NCI-H510A (cell line): ENCODE results near the gene ANKRD2.
A peak's percentile ranks its signal among the peaks of the same experiment; 100 is the strongest.
"Not testable (repeated sequence)": the region's sequence is repeated elsewhere in the genome, so short reads cannot be mapped to it uniquely, and the experiment has no call there.

Source experiments
- DNase-seq: peaks from one replicate; lab custom pipeline; 2025; lab: John Stamatoyannopoulos, UW

ANKRD2 gene

GRCh38 chr10:97546456-97547270 is 25.9 kb upstream of the ANKRD2 start:
- no peak for DNase-seq

DNA sequence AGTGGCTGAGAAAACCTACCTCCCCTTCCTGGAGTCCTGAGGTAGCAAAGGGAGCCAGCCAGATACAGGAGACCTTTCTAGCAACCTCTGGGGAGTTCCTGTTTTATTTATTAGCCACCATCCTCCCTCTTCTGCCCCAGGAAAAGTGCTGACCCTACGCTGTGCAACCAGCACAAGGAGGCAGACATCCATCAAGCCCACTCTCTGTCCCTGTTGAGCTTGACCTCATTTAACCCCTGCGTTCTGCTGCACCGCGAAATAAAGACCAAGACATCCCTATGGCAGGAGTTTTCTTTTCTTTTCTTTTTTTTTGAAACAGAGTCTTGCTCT is 25.3 kb upstream of the ANKRD2 start:
- DNase-seq: no peak

DNA sequence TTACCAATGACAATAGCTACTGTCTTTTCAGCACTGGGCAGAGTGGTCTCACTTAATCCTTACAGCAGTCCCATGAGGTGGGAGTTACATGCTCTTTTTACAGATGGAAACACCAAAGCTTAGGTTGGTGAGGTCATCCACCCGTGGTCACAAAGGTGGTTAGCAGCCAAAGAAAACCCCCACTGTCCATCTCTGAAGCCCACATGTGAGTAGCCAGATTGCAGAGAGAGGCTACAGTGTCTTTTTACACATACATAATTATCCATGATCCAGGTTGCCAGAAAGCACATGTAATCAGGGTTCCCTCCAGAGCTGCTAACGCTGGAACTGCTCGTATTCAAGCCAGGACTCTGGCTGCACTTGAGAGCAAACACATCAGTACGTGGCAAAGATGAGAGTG is 24.6 kb upstream of the ANKRD2 start:
- no peak for DNase-seq

- no peak for DNase-seq
Observed at GRCh38 chr10:97548828-97549455, 23.6 kb upstream of the ANKRD2 start.

DNA sequence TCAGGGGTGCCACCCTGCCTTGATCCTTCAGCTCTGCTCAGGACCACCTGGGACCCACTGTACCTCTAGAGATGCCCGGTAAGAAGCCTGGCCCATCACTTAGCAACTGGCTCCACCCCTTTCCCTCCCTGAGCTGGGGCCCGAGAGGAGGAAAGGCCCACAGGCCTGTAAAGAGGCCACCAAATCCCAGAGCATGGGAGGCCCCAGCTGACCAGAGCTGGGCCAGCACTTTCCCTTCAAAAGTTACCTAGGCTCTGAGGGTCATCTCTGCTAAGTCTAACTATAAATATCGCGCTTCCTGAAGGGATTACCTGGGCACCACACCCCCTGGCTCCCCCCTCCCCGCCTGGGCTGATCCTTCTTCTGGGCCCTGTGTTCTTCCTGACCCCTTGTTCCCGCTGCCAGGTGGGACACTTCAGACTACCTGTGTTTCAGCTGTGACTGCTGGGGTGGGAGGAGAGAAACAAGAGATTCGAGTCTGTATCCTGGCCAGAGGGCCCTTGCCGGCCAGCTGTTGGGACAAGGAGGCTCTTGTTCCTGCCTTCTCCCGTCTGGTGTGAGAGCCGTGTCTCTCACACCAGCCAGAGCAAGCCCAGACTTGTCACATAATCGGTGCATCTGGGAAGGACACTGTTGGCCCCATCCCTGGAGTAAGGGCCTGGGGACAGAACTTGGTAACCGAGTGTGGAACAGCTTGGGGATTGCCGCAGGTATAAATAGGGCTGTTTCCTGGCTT is 22.8 kb upstream of the ANKRD2 start:
- DNase-seq: peak; percentile 92

GRCh38 chr10:97550336-97551149 is 22.0 kb upstream of the ANKRD2 start:
- no peak for DNase-seq

- DNase-seq: no peak
Observed at GRCh38 chr10:97551271-97551670, 21.3 kb upstream of the ANKRD2 start.

DNA sequence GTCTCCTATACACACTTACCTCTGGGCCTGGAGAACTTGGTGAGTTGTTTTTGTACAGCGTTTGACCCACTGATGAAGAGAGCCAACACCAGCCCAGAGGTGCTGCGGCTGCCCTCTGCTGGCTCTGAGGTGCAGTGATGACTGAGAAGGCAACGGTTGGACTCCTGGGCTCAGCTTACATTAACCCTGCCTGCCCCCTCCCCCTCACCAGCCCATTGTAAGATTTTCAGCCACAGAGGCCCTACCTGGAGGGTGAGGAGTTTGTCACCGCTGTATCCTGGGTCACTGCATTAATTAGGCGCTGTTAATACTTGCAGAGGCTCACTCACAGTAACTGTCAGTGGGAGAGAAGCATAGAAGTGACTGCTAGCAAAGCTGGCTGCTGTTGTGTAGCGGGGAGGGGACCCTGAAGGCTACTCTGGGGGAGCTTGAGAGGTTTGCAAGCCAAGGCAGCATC is 19.0 kb upstream of the ANKRD2 start:
- DNase-seq: peak; percentile 70

DNA sequence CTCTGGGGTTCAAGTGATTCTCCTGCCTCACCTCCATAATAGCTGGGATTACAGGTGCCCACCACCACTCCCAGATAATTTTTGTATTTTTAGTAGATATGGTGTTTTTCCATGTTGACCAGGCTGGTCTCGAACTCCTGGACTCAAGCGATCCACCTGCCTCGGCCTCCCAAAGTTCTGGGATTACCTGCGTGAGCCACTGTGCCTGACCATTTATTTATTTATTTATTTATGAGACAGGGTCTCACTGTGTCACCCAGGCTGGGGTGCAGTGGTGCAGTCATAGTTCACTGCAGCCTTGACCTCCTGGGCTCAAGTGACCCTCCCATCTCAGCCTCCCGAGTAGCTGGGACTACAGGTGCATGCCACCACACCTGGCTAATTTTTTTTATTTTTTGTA is 18.2 kb upstream of the ANKRD2 start:
- not testable (repeated sequence) for DNase-seq

DNA sequence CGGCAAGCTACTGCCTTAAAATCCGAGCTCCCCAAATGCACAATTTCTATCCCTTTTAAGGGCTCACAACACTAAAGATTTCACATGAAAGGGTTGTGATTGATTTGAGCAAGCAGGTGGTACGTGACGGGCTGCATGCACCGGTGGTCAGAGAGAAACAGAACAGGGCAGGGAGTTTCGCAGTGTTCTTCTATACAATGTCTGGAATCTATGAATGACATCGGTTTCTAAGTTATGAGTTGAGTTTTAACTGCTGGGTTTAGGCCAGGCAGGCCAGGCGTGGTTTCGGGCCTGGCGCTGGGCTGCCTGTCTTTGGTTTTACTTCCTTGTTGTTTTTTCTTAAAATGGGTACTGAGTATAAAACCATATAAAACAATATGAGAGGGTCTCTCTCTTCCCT is 17.0 kb upstream of the ANKRD2 start:
- not testable (repeated sequence) for DNase-seq

GRCh38 chr10:97560731-97561381 is 11.7 kb upstream of the ANKRD2 start:
- DNase-seq: not testable (repeated sequence)

- DNase-seq: not testable (repeated sequence)
Observed at GRCh38 chr10:97561386-97562077, 11.0 kb upstream of the ANKRD2 start.

DNA sequence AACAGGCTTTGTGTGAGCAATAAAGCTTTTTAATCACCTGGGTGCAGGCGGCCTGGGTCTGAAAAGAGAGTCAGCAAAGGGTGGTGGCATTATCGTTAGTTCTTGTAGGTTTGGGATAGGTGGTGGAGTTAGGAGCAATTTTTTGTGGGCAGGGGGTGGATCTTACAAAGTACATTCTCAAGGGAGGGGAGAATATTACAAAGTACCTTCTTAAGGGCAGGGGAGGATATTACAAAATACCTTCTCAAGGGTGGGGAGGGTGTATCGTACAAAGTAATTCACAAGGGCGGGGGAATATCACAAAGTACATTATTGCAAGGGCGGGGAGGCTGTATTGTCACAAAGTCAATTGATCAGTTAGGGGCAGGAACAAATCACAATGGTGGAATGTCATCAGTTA is 10.2 kb upstream of the ANKRD2 start:
- not testable (repeated sequence) for DNase-seq

DNA sequence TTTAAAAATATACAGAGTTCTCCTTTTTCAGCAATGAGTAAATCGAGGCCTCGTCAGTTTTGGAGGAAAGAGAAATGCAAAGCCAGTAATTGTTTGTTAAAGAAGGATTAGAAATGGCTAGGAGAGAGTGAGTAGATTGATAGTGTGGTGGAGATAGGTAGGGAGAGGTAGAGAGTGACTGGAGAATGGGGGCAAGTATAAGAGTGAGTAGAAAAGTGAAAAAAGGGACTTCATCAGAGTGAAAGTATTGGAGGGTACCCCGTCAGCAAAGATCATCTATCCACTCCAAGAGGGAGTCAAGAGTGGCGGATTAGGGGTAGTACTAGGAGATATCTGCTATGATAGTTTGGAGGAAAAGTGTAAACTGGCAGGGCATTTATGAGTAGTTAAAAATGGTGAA is 9.2 kb upstream of the ANKRD2 start:
- no peak for DNase-seq

- DNase-seq: no peak
Observed at GRCh38 chr10:97564776-97565175, 7.8 kb upstream of the ANKRD2 start.

- DNase-seq: no peak
Observed at GRCh38 chr10:97566336-97566996, 6.1 kb upstream of the ANKRD2 start.

- DNase-seq: no peak
Observed at GRCh38 chr10:97567891-97568290, 4.7 kb upstream of the ANKRD2 start.

DNA sequence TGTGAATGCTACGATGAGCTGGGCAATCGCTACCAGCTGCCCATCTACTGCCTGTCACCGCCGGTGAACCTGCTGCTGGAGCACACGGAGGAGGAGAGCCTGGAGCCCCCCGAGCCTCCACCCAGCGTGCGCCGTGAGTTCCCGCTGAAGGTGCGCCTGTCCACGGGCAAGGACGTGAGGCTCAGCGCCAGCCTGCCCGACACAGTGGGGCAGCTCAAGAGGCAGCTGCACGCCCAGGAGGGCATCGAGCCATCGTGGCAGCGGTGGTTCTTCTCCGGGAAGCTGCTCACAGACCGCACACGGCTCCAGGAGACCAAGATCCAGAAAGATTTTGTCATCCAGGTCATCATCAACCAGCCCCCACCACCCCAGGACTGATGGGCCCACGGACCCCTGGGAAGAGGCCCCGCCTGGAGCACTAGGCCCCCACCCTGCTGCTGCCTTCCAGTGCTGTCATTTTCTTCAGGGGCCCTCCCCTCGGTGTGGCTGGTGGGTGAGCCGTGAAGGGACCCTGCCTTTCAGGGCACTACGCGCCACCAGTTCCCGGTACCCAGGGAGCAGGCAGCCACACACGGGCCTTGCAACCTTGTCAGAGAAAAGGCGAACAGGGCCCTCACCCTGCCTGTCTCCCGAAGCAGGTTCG is 2.3 kb upstream of the ANKRD2 start:
- no peak for DNase-seq

- no peak for DNase-seq
Observed at GRCh38 chr10:97570789-97571471, 1.6 kb upstream of the ANKRD2 start.
